ENCODE measurements around the gene OVCH1. TPM values are rescaled to one million over a fixed set of nuclear protein-coding genes. Genes with fewer than 3 reads are reported as not detected.

OVCH1 gene
- polyA plus RNA-seq, 2 donors: 0.01 to 0.02 TPM

DNA sequence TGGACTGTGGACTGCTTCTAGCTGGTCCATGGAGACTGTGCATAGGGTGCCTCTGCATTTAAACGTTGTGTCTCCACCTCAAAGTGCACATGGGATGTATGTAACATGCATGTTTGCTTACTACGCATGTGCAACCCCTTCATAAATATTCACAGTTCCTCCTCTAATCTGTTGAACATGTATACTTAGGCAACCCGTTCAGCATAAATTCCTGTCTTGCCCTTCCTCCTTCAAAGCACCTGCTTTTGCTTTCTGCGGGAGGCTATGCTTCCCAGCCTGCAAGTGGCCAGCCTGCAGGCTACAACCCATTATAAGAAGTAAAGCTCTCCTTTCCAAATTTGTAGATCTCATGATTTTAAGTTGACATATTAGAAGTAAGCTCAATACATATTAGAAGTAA, 33.0 kb upstream of the OVCH1 start:
- no peaks in the 10 kb centered on the region for H3K4me1 ChIP-seq (ENCODE audit: control insufficient read depth in 2 of 2, insufficient read depth in 2 of 2, low read length in 1 of 2)
- H3K9me3 ChIP-seq (ENCODE audit: control insufficient read depth in 2 of 2, insufficient read depth in 1 of 2, low read depth in 1 of 2, low read length in 1 of 2): no peaks in the 10 kb centered on the region
- H3K4me3 ChIP-seq (ENCODE audit: low read depth in 1 of 2, low read length in 2 of 2): no peak overlapping the region
- H3K27me3 ChIP-seq (ENCODE audit: control insufficient read depth in 1 of 2, insufficient read depth in 2 of 2, low read length in 2 of 2): no peaks in the 10 kb centered on the region
- no peaks in the 10 kb centered on the region for H3K36me3 ChIP-seq (ENCODE audit: control insufficient read depth in 2 of 2, insufficient read depth in 2 of 2, low read length in 1 of 2)
- WGBS, 2 donors: 88 to 91% methylated on average over 4 of the region's 4 CpGs
- no peak overlapping the region for H3K27ac ChIP-seq (ENCODE audit: low read depth in 2 of 2, low read length in 1 of 2)

DNA sequence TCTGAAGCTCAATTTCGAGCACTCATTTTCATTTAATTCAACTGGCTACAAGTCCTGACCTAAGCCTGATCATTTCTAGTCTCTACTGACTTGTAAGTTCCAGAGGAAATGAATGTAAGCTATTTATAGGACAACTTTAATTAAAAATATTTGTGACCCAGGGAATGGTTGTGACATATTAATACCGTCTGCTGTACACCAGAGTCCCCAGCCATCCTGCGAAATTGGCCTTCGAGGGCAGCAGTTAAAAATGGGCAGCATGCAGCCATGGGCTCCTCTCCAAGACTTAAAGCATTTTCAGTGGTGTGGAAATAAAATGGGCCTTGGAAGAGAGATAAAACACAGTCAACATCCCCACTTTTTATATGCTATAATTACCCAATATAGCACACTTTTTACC, 30.7 kb upstream of the OVCH1 start:
- H3K27ac ChIP-seq (ENCODE audit: low read depth in 2 of 2, low read length in 1 of 2): no peak overlapping the region
- no peaks in the 10 kb centered on the region for H3K9me3 ChIP-seq (ENCODE audit: control insufficient read depth in 2 of 2, insufficient read depth in 1 of 2, low read depth in 1 of 2, low read length in 1 of 2)
- 71 to 77% methylated on average over 4 of the region's 4 CpGs for WGBS, 2 donors
- H3K4me1 ChIP-seq (ENCODE audit: control insufficient read depth in 2 of 2, insufficient read depth in 2 of 2, low read length in 1 of 2): no peaks in the 10 kb centered on the region
- no peaks in the 10 kb centered on the region for H3K27me3 ChIP-seq (ENCODE audit: control insufficient read depth in 1 of 2, insufficient read depth in 2 of 2, low read length in 2 of 2)
- no peaks in the 10 kb centered on the region for H3K36me3 ChIP-seq (ENCODE audit: control insufficient read depth in 2 of 2, insufficient read depth in 2 of 2, low read length in 1 of 2)
- H3K4me3 ChIP-seq (ENCODE audit: low read depth in 1 of 2, low read length in 2 of 2): no peak overlapping the region

DNA sequence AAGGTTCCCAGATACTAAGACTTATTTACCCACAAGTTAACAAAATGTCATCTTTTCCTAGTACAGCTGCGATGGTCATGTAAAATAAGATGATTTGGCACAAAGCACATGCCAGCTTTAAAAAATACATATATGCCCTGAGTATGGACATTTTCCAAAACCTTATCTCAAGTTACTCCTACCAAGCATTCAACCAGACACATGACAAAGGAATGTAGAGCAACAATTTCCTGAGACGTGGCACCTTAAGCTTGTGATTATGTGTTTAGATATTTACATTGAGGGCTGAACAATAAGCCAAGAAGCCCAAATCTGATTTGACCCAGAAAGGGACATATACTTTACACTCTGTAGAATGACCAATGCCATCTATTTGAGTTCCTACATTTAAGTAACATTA, 24.5 kb upstream of the OVCH1 start:
- WGBS, 2 donors: 67 to 75% methylated on average over 2 of the region's 2 CpGs
- Histone ChIP-seq H3K4me3 (ENCODE audit: low read depth in 1 of 2, low read length in 2 of 2) (no peak overlapping the region), H3K36me3 (ENCODE audit: control insufficient read depth in 2 of 2, insufficient read depth in 2 of 2, low read length in 1 of 2) (no peaks in the 10 kb centered on the region), H3K27me3 (ENCODE audit: control insufficient read depth in 1 of 2, insufficient read depth in 2 of 2, low read length in 2 of 2) (no peaks in the 10 kb centered on the region), H3K4me1 (ENCODE audit: control insufficient read depth in 2 of 2, insufficient read depth in 2 of 2, low read length in 1 of 2) (no peaks in the 10 kb centered on the region), H3K9me3 (ENCODE audit: control insufficient read depth in 2 of 2, insufficient read depth in 1 of 2, low read depth in 1 of 2, low read length in 1 of 2) (no peaks in the 10 kb centered on the region), H3K27ac (ENCODE audit: low read depth in 2 of 2, low read length in 1 of 2) (no peak overlapping the region)

DNA sequence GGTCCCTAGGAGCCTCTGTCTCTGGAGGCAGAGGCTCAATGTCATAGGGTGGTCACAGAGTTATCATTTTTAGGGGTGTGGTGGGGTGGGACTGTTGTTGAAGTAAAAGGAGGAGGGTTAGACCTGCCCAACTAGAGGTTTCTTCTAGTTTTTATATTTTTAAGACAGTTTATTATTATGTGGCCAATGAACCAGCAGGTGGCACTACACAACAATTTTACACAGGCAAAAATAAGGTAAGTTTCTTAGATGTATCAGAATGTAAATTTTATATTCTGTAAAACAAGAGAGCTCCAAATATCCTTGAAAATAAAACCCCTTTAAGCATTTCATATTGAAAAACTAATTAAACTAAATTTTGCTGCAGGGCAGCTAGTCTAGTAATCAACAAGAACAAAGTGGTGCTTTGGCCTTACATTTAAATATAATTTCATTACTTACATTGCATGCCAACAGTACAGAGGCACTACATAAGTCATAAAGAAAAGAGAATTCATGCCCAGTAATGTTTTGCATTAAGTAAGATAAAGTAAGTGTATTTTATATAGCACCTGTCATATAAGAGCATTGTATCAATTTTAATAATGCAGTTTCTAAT, 22.2 kb upstream of the OVCH1 start:
- H3K4me3 ChIP-seq (ENCODE audit: low read depth in 1 of 2, low read length in 2 of 2): no peak overlapping the region
- no peaks in the 10 kb centered on the region for H3K9me3 ChIP-seq (ENCODE audit: control insufficient read depth in 2 of 2, insufficient read depth in 1 of 2, low read depth in 1 of 2, low read length in 1 of 2)
- H3K27ac ChIP-seq (ENCODE audit: low read depth in 2 of 2, low read length in 1 of 2): no peak overlapping the region
- H3K4me1 ChIP-seq (ENCODE audit: control insufficient read depth in 2 of 2, insufficient read depth in 2 of 2, low read length in 1 of 2): no peaks in the 10 kb centered on the region
- H3K36me3 ChIP-seq (ENCODE audit: control insufficient read depth in 2 of 2, insufficient read depth in 2 of 2, low read length in 1 of 2): peaks cover 0 to 2% of the 10 kb centered on the region in 2 donors
- H3K27me3 ChIP-seq (ENCODE audit: control insufficient read depth in 1 of 2, insufficient read depth in 2 of 2, low read length in 2 of 2): no peaks in the 10 kb centered on the region

DNA sequence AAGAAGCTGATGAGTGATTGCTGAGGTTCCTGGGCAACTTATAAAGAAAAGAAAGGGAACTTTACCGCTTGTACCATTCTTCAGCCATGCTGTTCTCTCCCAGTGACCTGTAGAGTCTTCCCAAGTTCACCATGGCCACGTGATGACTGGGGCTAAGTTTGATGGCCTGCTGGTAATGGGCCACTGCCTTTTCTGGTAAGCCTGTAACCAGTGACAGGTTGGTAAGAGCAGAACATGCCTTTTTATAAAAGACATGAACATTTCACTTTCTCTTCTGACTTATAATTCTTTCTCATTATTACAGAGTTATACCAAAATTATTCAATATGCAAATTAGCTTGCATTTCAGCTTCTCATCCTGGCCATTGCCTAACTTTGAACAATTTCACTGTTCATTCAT, 20.9 kb upstream of the OVCH1 start:
- H3K4me1 ChIP-seq (ENCODE audit: control insufficient read depth in 2 of 2, insufficient read depth in 2 of 2, low read length in 1 of 2): no peaks in the 10 kb centered on the region
- H3K27ac ChIP-seq (ENCODE audit: low read depth in 2 of 2, low read length in 1 of 2): no peak overlapping the region
- 81 to 89% methylated on average over 2 of the region's 2 CpGs for WGBS, 2 donors
- no peaks in the 10 kb centered on the region for H3K27me3 ChIP-seq (ENCODE audit: control insufficient read depth in 1 of 2, insufficient read depth in 2 of 2, low read length in 2 of 2)
- H3K36me3 ChIP-seq (ENCODE audit: control insufficient read depth in 2 of 2, insufficient read depth in 2 of 2, low read length in 1 of 2): peaks cover 0 to 2% of the 10 kb centered on the region in 2 donors
- no peak overlapping the region for H3K4me3 ChIP-seq (ENCODE audit: low read depth in 1 of 2, low read length in 2 of 2)
- H3K9me3 ChIP-seq (ENCODE audit: control insufficient read depth in 2 of 2, insufficient read depth in 1 of 2, low read depth in 1 of 2, low read length in 1 of 2): no peaks in the 10 kb centered on the region

DNA sequence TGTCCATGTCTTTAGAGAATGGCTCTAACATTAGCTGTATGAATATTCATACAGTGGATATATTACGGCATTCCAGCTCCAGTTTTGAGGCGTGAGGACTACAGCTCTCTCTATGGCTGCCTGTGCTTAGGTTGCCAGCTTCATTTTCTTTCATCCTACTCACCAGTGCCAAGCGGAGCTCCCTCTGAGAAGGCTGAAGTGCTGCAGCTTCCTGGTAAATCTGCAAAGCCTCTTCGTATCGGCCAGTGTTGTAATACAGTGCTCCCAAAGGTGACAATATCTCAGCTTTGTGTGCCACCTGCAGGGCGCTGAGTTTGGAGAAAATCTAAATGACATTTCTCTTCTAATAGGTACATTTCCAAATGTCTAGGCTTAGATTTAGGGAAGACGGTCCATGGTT, 19.8 kb upstream of the OVCH1 start:
- WGBS, 2 donors: 67 to 88% methylated on average over 7 of the region's 7 CpGs
- no peaks in the 10 kb centered on the region for H3K4me1 ChIP-seq (ENCODE audit: control insufficient read depth in 2 of 2, insufficient read depth in 2 of 2, low read length in 1 of 2)
- no peak overlapping the region for H3K27ac ChIP-seq (ENCODE audit: low read depth in 2 of 2, low read length in 1 of 2)
- H3K4me3 ChIP-seq (ENCODE audit: low read depth in 1 of 2, low read length in 2 of 2): no peak overlapping the region
- no peaks in the 10 kb centered on the region for H3K27me3 ChIP-seq (ENCODE audit: control insufficient read depth in 1 of 2, insufficient read depth in 2 of 2, low read length in 2 of 2)
- H3K9me3 ChIP-seq (ENCODE audit: control insufficient read depth in 2 of 2, insufficient read depth in 1 of 2, low read depth in 1 of 2, low read length in 1 of 2): no peaks in the 10 kb centered on the region
- peaks cover 0 to 2% of the 10 kb centered on the region in 2 donors for H3K36me3 ChIP-seq (ENCODE audit: control insufficient read depth in 2 of 2, insufficient read depth in 2 of 2, low read length in 1 of 2)

DNA sequence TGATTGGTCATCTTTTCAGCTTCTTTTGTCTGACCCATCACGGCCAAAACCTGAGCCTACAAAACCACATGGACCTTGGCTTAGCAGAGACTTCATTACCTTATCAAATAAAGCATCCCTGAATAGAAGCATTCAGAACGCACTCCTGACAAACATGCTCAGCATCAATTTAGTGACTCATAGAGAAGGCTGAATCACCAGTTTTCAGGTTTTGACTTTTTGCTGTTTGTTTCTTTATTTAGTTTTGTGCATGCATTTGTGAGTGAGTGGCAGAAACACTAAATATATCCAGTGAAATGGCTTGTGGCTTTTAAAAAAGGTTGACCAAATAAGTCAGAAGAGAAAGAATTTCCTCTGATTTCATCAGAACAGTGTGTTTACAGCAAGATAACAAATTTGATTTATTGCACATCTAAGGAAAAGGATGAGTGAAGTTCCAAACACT, 19.0 kb upstream of the OVCH1 start:
- Histone ChIP-seq H3K4me3 (ENCODE audit: low read depth in 1 of 2, low read length in 2 of 2) (no peak overlapping the region), H3K9me3 (ENCODE audit: control insufficient read depth in 2 of 2, insufficient read depth in 1 of 2, low read depth in 1 of 2, low read length in 1 of 2) (no peaks in the 10 kb centered on the region), H3K36me3 (ENCODE audit: control insufficient read depth in 2 of 2, insufficient read depth in 2 of 2, low read length in 1 of 2) (peaks cover 0 to 2% of the 10 kb centered on the region in 2 donors), H3K4me1 (ENCODE audit: control insufficient read depth in 2 of 2, insufficient read depth in 2 of 2, low read length in 1 of 2) (no peaks in the 10 kb centered on the region), H3K27me3 (ENCODE audit: control insufficient read depth in 1 of 2, insufficient read depth in 2 of 2, low read length in 2 of 2) (no peaks in the 10 kb centered on the region), H3K27ac (ENCODE audit: low read depth in 2 of 2, low read length in 1 of 2) (no peak overlapping the region)
- WGBS, 2 donors: 62 to 65% methylated on average over 2 of the region's 2 CpGs

DNA sequence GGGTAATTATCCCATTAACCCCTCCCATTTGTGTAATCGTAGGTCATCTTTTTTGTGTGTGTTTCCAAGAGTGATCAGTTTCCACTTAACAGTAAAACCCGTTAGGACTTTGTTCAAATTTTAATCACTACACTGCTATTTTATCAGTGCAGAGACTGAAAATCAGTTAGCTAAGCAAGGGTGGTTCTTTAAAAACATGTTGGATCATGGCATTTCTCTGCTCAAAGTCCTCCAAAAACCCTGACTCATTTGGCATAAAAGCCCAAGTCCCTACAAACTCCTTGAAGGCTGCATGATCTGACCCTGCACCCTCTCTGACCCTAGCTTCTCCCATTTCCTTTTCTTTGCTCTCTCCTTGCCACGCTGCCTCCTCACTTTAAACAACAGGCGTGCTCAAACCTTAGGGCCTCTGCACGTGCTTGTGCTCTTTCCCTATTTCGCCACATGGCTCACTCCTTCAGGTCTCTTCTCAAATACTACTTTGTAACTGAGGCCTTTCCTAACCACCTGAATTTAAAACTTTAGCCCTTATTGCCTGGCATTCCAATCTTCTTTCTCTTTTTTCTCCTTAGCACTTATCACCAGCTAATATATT, 13.2 kb upstream of the OVCH1 start:
- Histone ChIP-seq H3K4me1 (ENCODE audit: control insufficient read depth in 2 of 2, insufficient read depth in 2 of 2, low read length in 1 of 2) (no peaks in the 10 kb centered on the region), H3K36me3 (ENCODE audit: control insufficient read depth in 2 of 2, insufficient read depth in 2 of 2, low read length in 1 of 2) (peaks cover 0 to 5% of the 10 kb centered on the region in 2 donors), H3K4me3 (ENCODE audit: low read depth in 1 of 2, low read length in 2 of 2) (no peak overlapping the region), H3K9me3 (ENCODE audit: control insufficient read depth in 2 of 2, insufficient read depth in 1 of 2, low read depth in 1 of 2, low read length in 1 of 2) (no peaks in the 10 kb centered on the region), H3K27ac (ENCODE audit: low read depth in 2 of 2, low read length in 1 of 2) (no peak overlapping the region), H3K27me3 (ENCODE audit: control insufficient read depth in 1 of 2, insufficient read depth in 2 of 2, low read length in 2 of 2) (no peaks in the 10 kb centered on the region)
- 55 to 56% methylated on average over 6 of the region's 6 CpGs for WGBS, 2 donors

DNA sequence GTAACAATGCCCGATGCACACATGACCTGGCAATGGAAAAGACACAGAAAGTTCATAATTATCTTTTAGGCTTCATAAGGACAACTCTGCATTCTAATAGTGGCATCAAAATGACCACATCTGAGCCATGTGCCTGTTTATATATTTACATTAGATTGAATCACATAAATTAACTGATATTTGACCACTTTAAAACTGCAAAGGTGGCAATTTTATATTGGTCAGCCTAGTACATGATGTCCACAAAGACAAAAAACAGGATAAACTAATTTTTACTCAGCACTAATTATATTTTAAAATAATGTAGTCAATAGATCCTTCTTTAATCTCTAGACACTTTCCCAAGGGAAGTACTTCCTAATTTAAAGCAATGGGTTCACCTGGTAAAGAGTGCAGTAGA, 12.0 kb upstream of the OVCH1 start:
- Histone ChIP-seq H3K4me1 (ENCODE audit: control insufficient read depth in 2 of 2, insufficient read depth in 2 of 2, low read length in 1 of 2) (no peaks in the 10 kb centered on the region), H3K9me3 (ENCODE audit: control insufficient read depth in 2 of 2, insufficient read depth in 1 of 2, low read depth in 1 of 2, low read length in 1 of 2) (no peaks in the 10 kb centered on the region), H3K27ac (ENCODE audit: low read depth in 2 of 2, low read length in 1 of 2) (no peak overlapping the region), H3K4me3 (ENCODE audit: low read depth in 1 of 2, low read length in 2 of 2) (no peak overlapping the region), H3K27me3 (ENCODE audit: control insufficient read depth in 1 of 2, insufficient read depth in 2 of 2, low read length in 2 of 2) (no peaks in the 10 kb centered on the region), H3K36me3 (ENCODE audit: control insufficient read depth in 2 of 2, insufficient read depth in 2 of 2, low read length in 1 of 2) (peaks cover 0 to 5% of the 10 kb centered on the region in 2 donors)
- 94% methylated on average over 1 of the region's 1 CpG for WGBS, 2 donors

DNA sequence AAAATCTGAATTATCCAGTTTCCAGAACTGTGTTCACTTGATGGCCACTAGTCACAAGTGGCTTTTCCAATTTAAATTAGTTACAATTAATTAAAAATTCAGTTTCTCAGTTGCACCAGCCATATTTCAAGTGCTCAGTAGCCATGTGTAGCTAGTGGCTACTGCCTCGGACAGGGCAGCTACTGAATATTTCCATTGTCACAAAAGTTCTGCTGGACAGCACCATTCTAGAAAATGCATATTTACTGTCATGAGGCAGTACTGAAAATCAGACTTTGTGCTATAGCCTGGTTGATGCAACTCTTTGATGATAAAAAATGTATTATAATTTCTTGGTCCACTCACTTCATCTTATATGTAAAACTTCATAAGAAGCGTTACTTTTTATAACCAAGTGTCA, 11.5 kb upstream of the OVCH1 start:
- peaks cover 0 to 5% of the 10 kb centered on the region in 2 donors for H3K36me3 ChIP-seq (ENCODE audit: control insufficient read depth in 2 of 2, insufficient read depth in 2 of 2, low read length in 1 of 2)
- WGBS, 2 donors: 91 to 92% methylated on average over 2 of the region's 2 CpGs

More for the DNA sequence above, 11.5 kb upstream of the OVCH1 start:
- H3K4me3 ChIP-seq (ENCODE audit: low read depth in 1 of 2, low read length in 2 of 2): no peak overlapping the region
- H3K9me3 ChIP-seq (ENCODE audit: control insufficient read depth in 2 of 2, insufficient read depth in 1 of 2, low read depth in 1 of 2, low read length in 1 of 2): no peaks in the 10 kb centered on the region
- no peaks in the 10 kb centered on the region for H3K27me3 ChIP-seq (ENCODE audit: control insufficient read depth in 1 of 2, insufficient read depth in 2 of 2, low read length in 2 of 2)
- no peaks in the 10 kb centered on the region for H3K4me1 ChIP-seq (ENCODE audit: control insufficient read depth in 2 of 2, insufficient read depth in 2 of 2, low read length in 1 of 2)
- H3K27ac ChIP-seq (ENCODE audit: low read depth in 2 of 2, low read length in 1 of 2): no peak overlapping the region

Data from esophagus (tissue), 2 donors.